Measurements from ENCODE around the gene GULP1. TPM values are rescaled to one million over a fixed set of nuclear protein-coding genes. Genes with fewer than 3 reads are reported as not detected.

Gene GULP1
- polyA plus RNA-seq, 1 donor from 2014 or later: 10.2 TPM

- no peak overlapping the region for H3K4me2 ChIP-seq (ENCODE audit: low read length)
Observed at GRCh38 chr2:188333751-188334524, 42.3 kb downstream of the GULP1 start.

GRCh38 chr2:188338463-188338862 lies 46.8 kb downstream of the GULP1 start:
- Histone ChIP-seq H3K36me3 (ENCODE audit: insufficient read depth, low read length) (no peaks in the 10 kb centered on the region), H3K9me2 (ENCODE audit: insufficient read depth, low read length) (no peaks in the 10 kb centered on the region), H3K27me3 (ENCODE audit: insufficient read depth, low read depth, low read length) (no peaks in the 10 kb centered on the region), H3K4me3 (ENCODE audit: low read length) (no peak overlapping the region), H3K4me2 (ENCODE audit: low read length) (no peak overlapping the region), H3K9me3 (ENCODE audit: low read length) (no peaks in the 10 kb centered on the region), H3K27ac (ENCODE audit: low read length) (no peak overlapping the region), H3F3A (ENCODE audit: insufficient read depth, low read length, poor library complexity, severe bottlenecking) (no peaks in the 10 kb centered on the region), H2AFZ (ENCODE audit: low read depth, low read length) (no peak overlapping the region), H3K79me2 (replicated peaks; ENCODE audit: insufficient read depth, low read length) (no peaks in the 10 kb centered on the region), H3K9ac (ENCODE audit: low read length) (no peak overlapping the region), H4K20me1 (ENCODE audit: insufficient read depth) (no peaks in the 10 kb centered on the region)
- no peak for TF ChIP-seq POLR2AphosphoS5 (IDR thresholded peaks at IDR 0.05)
- TF ChIP-seq RAD21 (conservative IDR thresholded peaks at IDR 0.05): no peak
- no peak for TF ChIP-seq EP300 (conservative IDR thresholded peaks at IDR 0.05; ENCODE audit: poor library complexity, severe bottlenecking)
- TF ChIP-seq CTCF (IDR thresholded peaks at IDR 0.05; ENCODE audit: poor library complexity, severe bottlenecking): no peak
- TF ChIP-seq SMC3 (conservative IDR thresholded peaks at IDR 0.05; ENCODE audit: poor library complexity): no peak
- TF ChIP-seq EZH2 (IDR thresholded peaks at IDR 0.05; ENCODE audit: borderline replicate concordance, insufficient read depth, low read length, poor library complexity, severe bottlenecking): no peak

More at GRCh38 chr2:188333751-188334524, 42.3 kb downstream of the GULP1 start:
- no peaks in the 10 kb centered on the region for H3F3A ChIP-seq (ENCODE audit: insufficient read depth, low read length, poor library complexity, severe bottlenecking)
- H2AFZ ChIP-seq (ENCODE audit: low read depth, low read length): no peak overlapping the region
- no peak overlapping the region for H3K9ac ChIP-seq (ENCODE audit: low read length)
- no peaks in the 10 kb centered on the region for H3K9me2 ChIP-seq (ENCODE audit: insufficient read depth, low read length)
- H3K4me3 ChIP-seq (ENCODE audit: low read length): no peak overlapping the region
- no peak overlapping the region for H3K27ac ChIP-seq (ENCODE audit: low read length)
- no peaks in the 10 kb centered on the region for H3K9me3 ChIP-seq (ENCODE audit: low read length)
- no peaks in the 10 kb centered on the region for H3K79me2 ChIP-seq (replicated peaks; ENCODE audit: insufficient read depth, low read length)
- TF ChIP-seq POLR2AphosphoS5 (IDR thresholded peaks at IDR 0.05) (no peak), EP300 (conservative IDR thresholded peaks at IDR 0.05; ENCODE audit: poor library complexity, severe bottlenecking) (no peak), SMC3 (conservative IDR thresholded peaks at IDR 0.05; ENCODE audit: poor library complexity) (no peak)
- no peaks in the 10 kb centered on the region for H3K36me3 ChIP-seq (ENCODE audit: insufficient read depth, low read length)
- no peaks in the 10 kb centered on the region for H3K27me3 ChIP-seq (ENCODE audit: insufficient read depth, low read depth, low read length)
- no peaks in the 10 kb centered on the region for H4K20me1 ChIP-seq (ENCODE audit: insufficient read depth)

- no peaks in the 10 kb centered on the region for H3F3A ChIP-seq (ENCODE audit: insufficient read depth, low read length, poor library complexity, severe bottlenecking)
- H3K36me3 ChIP-seq (ENCODE audit: insufficient read depth, low read length): no peaks in the 10 kb centered on the region
- no peaks in the 10 kb centered on the region for H3K79me2 ChIP-seq (replicated peaks; ENCODE audit: insufficient read depth, low read length)
- no peak overlapping the region for H2AFZ ChIP-seq (ENCODE audit: low read depth, low read length)
- no peak overlapping the region for H3K27ac ChIP-seq (ENCODE audit: low read length)
- H4K20me1 ChIP-seq (ENCODE audit: insufficient read depth): no peaks in the 10 kb centered on the region
- no peak overlapping the region for H3K9ac ChIP-seq (ENCODE audit: low read length)
- no peak for TF ChIP-seq CTCF (IDR thresholded peaks at IDR 0.05; ENCODE audit: poor library complexity, severe bottlenecking)
- H3K9me3 ChIP-seq (ENCODE audit: low read length): no peaks in the 10 kb centered on the region
- no peak overlapping the region for H3K4me2 ChIP-seq (ENCODE audit: low read length)
- H3K9me2 ChIP-seq (ENCODE audit: insufficient read depth, low read length): no peaks in the 10 kb centered on the region
- no peak overlapping the region for H3K4me3 ChIP-seq (ENCODE audit: low read length)
- H3K27me3 ChIP-seq (ENCODE audit: insufficient read depth, low read depth, low read length): no peaks in the 10 kb centered on the region
Observed at GRCh38 chr2:188340257-188340656, 48.6 kb downstream of the GULP1 start.

Data from neural cell (in vitro differentiated cells).